ENCODE measurements around the gene ANKRD28. TPM values are rescaled to one million over a fixed set of nuclear protein-coding genes. Genes with fewer than 3 reads are reported as not detected.

Gene ANKRD28
- total RNA-seq, 2 donors from 2014 or later: 18.4 to 35.8 TPM

DNA sequence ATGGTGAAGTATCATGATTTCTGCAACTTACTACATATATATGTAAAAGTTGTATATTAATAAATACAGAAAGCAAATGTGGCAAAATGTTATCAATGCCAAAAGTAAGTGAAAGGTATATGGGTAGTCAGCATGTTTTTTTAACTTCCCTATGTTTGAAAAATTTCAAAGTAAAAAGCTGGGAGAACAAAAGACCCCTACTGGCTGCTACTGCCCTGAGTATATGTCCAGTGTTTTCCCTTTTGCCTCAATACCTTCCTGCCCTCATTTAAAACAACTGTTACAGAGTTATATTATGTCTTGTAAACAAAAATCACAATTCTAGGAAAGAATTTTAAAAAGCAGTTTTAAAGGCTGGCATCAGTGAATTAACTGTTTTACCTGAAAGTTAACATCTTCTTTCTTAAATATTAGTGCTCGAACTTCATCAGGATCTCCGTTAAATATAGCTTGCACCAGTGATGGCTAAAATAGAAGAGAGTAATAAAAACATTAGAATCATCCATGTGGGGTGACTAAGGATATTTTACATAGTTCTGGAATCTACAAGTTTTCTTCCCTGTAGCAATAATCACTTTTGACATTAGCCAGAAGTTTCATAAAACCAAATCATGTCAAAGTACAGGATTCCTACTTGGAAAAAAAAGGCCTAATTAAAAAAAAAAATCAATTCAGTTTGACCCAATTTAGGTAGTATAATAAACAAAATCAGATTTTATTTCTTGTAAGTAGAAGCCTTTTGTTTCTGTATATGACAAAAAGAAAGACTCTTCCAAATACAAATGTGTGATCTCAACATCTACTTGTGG, 2.7 kb downstream of the ANKRD28 start:
- no peak overlapping the region for H3K4me3 ChIP-seq
- TF ChIP-seq, protein P1, sequence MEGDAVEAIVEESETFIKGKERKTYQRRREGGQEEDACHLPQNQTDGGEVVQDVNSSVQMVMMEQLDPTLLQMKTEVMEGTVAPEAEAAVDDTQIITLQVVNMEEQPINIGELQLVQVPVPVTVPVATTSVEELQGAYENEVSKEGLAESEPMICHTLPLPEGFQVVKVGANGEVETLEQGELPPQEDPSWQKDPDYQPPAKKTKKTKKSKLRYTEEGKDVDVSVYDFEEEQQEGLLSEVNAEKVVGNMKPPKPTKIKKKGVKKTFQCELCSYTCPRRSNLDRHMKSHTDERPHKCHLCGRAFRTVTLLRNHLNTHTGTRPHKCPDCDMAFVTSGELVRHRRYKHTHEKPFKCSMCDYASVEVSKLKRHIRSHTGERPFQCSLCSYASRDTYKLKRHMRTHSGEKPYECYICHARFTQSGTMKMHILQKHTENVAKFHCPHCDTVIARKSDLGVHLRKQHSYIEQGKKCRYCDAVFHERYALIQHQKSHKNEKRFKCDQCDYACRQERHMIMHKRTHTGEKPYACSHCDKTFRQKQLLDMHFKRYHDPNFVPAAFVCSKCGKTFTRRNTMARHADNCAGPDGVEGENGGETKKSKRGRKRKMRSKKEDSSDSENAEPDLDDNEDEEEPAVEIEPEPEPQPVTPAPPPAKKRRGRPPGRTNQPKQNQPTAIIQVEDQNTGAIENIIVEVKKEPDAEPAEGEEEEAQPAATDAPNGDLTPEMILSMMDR (IDR thresholded peaks at IDR 0.05): no peak
- TF ChIP-seq POLR2AphosphoS5 (IDR thresholded peaks at IDR 0.05) (no peak), POLR2A (IDR thresholded peaks at IDR 0.05) (no peak)
- peak overlapping the region; percentile 9 to 72 for H3K27ac ChIP-seq
- no peaks in the 10 kb centered on the region for H3K9me3 ChIP-seq
- no peak for DNase-seq (ENCODE audit: low spot score)
- H3K4me1 ChIP-seq (replicated peaks): no peaks in the 10 kb centered on the region
- no peaks in the 10 kb centered on the region for H3K27me3 ChIP-seq (replicated peaks; ENCODE audit: insufficient read depth)
- no peaks in the 10 kb centered on the region for H3K36me3 ChIP-seq
- intact Hi-C loops (cut with DNase I): loop anchor here (5.0 kb wide), 1 partner anchor 163 kb away; no protein-coding TSS in a partner anchor
- WGBS: 74% methylated on average over 2 of the region's 2 CpGs

DNA sequence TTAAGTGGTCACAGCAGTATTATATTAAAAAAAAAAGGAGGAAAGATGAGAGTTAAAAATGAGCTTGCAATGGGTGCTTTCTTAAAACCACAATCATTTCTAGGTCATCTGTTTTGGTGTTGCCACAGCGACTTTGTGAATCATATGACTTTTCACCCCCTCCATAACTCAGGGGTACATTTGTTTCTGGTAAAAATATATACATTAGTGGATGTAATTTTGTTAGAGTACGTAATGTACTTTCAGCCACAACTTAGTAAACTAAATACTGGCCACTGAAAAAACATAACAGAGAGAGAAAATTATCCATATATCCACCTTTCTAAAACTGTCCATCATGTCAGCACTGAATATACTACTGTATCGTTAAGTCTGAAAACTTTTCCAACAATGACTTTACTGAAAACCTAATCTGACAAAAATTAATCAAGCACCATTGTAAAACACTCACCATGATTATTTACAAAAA, 3.4 kb downstream of the ANKRD28 start:
- WGBS: 56% methylated on average over 3 of the region's 3 CpGs
- Histone ChIP-seq H3K4me3 (no peak overlapping the region), H3K4me1 (replicated peaks) (no peaks in the 10 kb centered on the region), H3K36me3 (no peaks in the 10 kb centered on the region), H3K27me3 (replicated peaks; ENCODE audit: insufficient read depth) (no peaks in the 10 kb centered on the region), H3K27ac (peak overlapping the region in 1 of 2 donors; percentile 19), H3K9me3 (no peaks in the 10 kb centered on the region)
- intact Hi-C loops (cut with DNase I): no loop called here
- DNase-seq (ENCODE audit: low spot score): no peak
- no peak for TF ChIP-seq POLR2AphosphoS5 (IDR thresholded peaks at IDR 0.05)
- TF ChIP-seq, protein P1 (IDR thresholded peaks at IDR 0.05): no peak
- TF ChIP-seq POLR2A (IDR thresholded peaks at IDR 0.05): no peak

DNA sequence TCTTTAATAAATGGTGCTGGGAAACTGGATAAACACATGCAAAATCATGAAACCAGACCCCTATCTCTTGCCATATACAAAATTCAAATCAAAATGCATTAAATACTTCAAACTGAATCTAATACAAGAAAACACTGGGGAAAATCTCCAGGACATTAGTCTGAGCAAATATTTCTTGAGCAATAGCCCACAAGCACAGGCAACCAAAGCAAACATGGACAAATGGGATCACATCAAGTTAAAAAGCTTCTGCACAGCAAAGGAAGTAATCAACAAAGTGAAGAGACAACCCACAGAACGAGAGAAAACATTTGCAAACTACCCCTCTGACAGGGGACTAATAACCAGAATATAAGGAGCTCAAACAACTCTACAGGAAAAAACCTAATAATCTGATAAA, 6.3 kb downstream of the ANKRD28 start:
- Histone ChIP-seq H3K36me3 (no peaks in the 10 kb centered on the region), H3K4me1 (replicated peaks) (no peaks in the 10 kb centered on the region), H3K27ac (no peak overlapping the region), H3K27me3 (replicated peaks; ENCODE audit: insufficient read depth) (no peaks in the 10 kb centered on the region), H3K4me3 (no peak overlapping the region), H3K9me3 (no peaks in the 10 kb centered on the region)
- no peak for DNase-seq (ENCODE audit: low spot score)
- TF ChIP-seq, protein P1 (IDR thresholded peaks at IDR 0.05): no peak
- TF ChIP-seq POLR2A (IDR thresholded peaks at IDR 0.05) (no peak), POLR2AphosphoS5 (IDR thresholded peaks at IDR 0.05) (no peak)
- 74% methylated on average over 1 of the region's 1 CpG for WGBS
- intact Hi-C loops (cut with DNase I): no loop called here

- TF ChIP-seq POLR2A (IDR thresholded peaks at IDR 0.05): no peak
- no peak for TF ChIP-seq POLR2AphosphoS5 (IDR thresholded peaks at IDR 0.05)
- TF ChIP-seq, protein P1 (IDR thresholded peaks at IDR 0.05): no peak
- Histone ChIP-seq H3K4me3 (no peak overlapping the region), H3K4me1 (replicated peaks) (no peaks in the 10 kb centered on the region), H3K27me3 (replicated peaks; ENCODE audit: insufficient read depth) (no peaks in the 10 kb centered on the region), H3K27ac (no peak overlapping the region), H3K9me3 (no peaks in the 10 kb centered on the region), H3K36me3 (no peaks in the 10 kb centered on the region)
- 76% methylated on average over 1 of the region's 1 CpG for WGBS
- DNase-seq (ENCODE audit: low spot score): no peak
- intact Hi-C loops (cut with DNase I): no loop called here
Measured at GRCh38 chr3:15787941-15788340, 9.8 kb downstream of the ANKRD28 start.

GRCh38 chr3:15787526-15787925, 10.3 kb downstream of the ANKRD28 start:
- Histone ChIP-seq H3K27ac (no peak overlapping the region), H3K4me3 (no peak overlapping the region), H3K36me3 (no peaks in the 10 kb centered on the region), H3K4me1 (replicated peaks) (no peaks in the 10 kb centered on the region), H3K9me3 (no peaks in the 10 kb centered on the region), H3K27me3 (replicated peaks; ENCODE audit: insufficient read depth) (no peaks in the 10 kb centered on the region)
- WGBS: 90% methylated on average over 1 of the region's 1 CpG
- TF ChIP-seq POLR2AphosphoS5 (IDR thresholded peaks at IDR 0.05) (no peak), POLR2A (IDR thresholded peaks at IDR 0.05) (no peak)
- TF ChIP-seq, protein P1 (IDR thresholded peaks at IDR 0.05): no peak
- intact Hi-C loops (cut with DNase I): no loop called here
- no peak for DNase-seq (ENCODE audit: low spot score)

Data from prostate gland (tissue), 2 donors.